Middle frontal gyrus (tissue), 1 donor: ENCODE data around the gene PARP1.
A peak's percentile ranks its signal among the peaks of the same experiment; 100 is the strongest.
"Not testable (repeated sequence)": the region's sequence is repeated elsewhere in the genome, so short reads cannot be mapped to it uniquely, and the experiment has no call there.

ENCODE experiments used
- DNase-seq: peaks from one replicate; pipeline ENCODE4 v3.0.0-alpha.2; 2015; ENCODE audit warnings: low spot score; ENCODE audit errors: extremely low spot score

The PARP1 gene

GRCh38 chr1:226429858-226430715 lies 22.2 kb upstream of the PARP1 start:
- DNase-seq, result no peak

GRCh38 chr1:226428791-226429461 lies 21.0 kb upstream of the PARP1 start:
- no peak for DNase-seq

- DNase-seq, result no peak
Observed at GRCh38 chr1:226428348-226428747, 20.5 kb upstream of the PARP1 start.

GRCh38 chr1:226427131-226427530 lies 19.2 kb upstream of the PARP1 start:
- no peak for DNase-seq

GRCh38 chr1:226426395-226426794 lies 18.5 kb upstream of the PARP1 start:
- not testable (repeated sequence) for DNase-seq

GRCh38 chr1:226425431-226426031 lies 17.6 kb upstream of the PARP1 start:
- DNase-seq, result no peak

GRCh38 chr1:226425004-226425378 lies 17.1 kb upstream of the PARP1 start:
- no peak for DNase-seq

GRCh38 chr1:226424221-226425003 lies 16.5 kb upstream of the PARP1 start:
- peak; percentile 13 for DNase-seq

- no peak for DNase-seq
Observed at GRCh38 chr1:226422478-226422877, 14.6 kb upstream of the PARP1 start.

GRCh38 chr1:226420897-226421296 lies 13.0 kb upstream of the PARP1 start:
- no peak for DNase-seq

GRCh38 chr1:226420328-226420727 lies 12.4 kb upstream of the PARP1 start:
- no peak for DNase-seq

GRCh38 chr1:226419284-226420029 lies 11.6 kb upstream of the PARP1 start:
- DNase-seq, result peak; percentile 32

- DNase-seq, result no peak
Observed at GRCh38 chr1:226417830-226418546, 10.1 kb upstream of the PARP1 start.

- no peak for DNase-seq
Observed at GRCh38 chr1:226417350-226417749, 9.5 kb upstream of the PARP1 start.

GRCh38 chr1:226414098-226414698 lies 6.3 kb upstream of the PARP1 start:
- DNase-seq, result no peak

- no peak for DNase-seq
Observed at GRCh38 chr1:226411619-226412018, 3.7 kb upstream of the PARP1 start.

GRCh38 chr1:226410958-226411357 lies 3.1 kb upstream of the PARP1 start:
- DNase-seq, result no peak

GRCh38 chr1:226409392-226409791 lies 1.5 kb upstream of the PARP1 start:
- no peak for DNase-seq

GRCh38 chr1:226408285-226409184 lies 642 bp upstream of the PARP1 start:
- no peak for DNase-seq
